Tibial nerve (tissue), 4 donors: ENCODE results near the gene UBE3D.

Source experiments
- EP300 ChIP-seq, 2 donors: sonication (generic); formaldehyde crosslinking; IDR thresholded peaks; one replicate each; pipeline ENCODE4 v1.6.1; 2017; ENCODE audit warnings: antibody characterized with exemption in 2 of 2, mild to moderate bottlenecking in 1 of 2
- TF ChIP-seq, protein P1 (sequence below), 5 experiments: fragments of 200-600 bp in 3 of 5; fragments of 450-650 bp in 2 of 5; sonication (generic) in 3 of 5; IDR thresholded peaks; one replicate each; pipeline ENCODE4 v1.5.1; 2016 to 2019; ENCODE audit warnings: antibody characterized with exemption in 5 of 5, mild to moderate bottlenecking in 3 of 5, moderate library complexity in 2 of 5

DNA sequence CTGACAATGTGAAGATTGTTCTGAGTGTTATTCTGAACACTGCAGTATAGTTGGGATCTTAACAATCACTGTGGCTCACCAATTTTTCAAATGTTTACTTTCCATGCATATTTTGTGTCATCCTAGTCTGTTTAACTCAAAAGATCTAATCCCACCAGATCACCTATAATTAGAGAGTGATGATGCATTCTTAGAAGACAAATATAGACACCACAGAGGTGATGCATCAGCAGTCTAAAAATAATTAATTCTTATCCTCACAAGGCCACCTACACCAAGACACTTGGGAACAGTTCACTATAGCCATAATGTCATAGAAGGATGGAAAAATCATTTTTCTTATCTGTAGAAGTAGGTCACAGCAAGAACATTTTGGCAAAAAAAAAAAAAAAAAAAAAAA, 154.8 kb downstream of the UBE3D start:
- TF ChIP-seq, protein P1, sequence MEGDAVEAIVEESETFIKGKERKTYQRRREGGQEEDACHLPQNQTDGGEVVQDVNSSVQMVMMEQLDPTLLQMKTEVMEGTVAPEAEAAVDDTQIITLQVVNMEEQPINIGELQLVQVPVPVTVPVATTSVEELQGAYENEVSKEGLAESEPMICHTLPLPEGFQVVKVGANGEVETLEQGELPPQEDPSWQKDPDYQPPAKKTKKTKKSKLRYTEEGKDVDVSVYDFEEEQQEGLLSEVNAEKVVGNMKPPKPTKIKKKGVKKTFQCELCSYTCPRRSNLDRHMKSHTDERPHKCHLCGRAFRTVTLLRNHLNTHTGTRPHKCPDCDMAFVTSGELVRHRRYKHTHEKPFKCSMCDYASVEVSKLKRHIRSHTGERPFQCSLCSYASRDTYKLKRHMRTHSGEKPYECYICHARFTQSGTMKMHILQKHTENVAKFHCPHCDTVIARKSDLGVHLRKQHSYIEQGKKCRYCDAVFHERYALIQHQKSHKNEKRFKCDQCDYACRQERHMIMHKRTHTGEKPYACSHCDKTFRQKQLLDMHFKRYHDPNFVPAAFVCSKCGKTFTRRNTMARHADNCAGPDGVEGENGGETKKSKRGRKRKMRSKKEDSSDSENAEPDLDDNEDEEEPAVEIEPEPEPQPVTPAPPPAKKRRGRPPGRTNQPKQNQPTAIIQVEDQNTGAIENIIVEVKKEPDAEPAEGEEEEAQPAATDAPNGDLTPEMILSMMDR (IDR thresholded peaks at IDR 0.05) = no peak
- no peak for TF ChIP-seq EP300 (IDR thresholded peaks at IDR 0.05)
